ENCODE measurements around the gene SLC46A3.
"Not testable (repeated sequence)": the region's sequence is repeated elsewhere in the genome, so short reads cannot be mapped to it uniquely, and the experiment has no call there.

The SLC46A3 gene

GRCh38 chr13:28729541-28729940 is 10.8 kb upstream of the SLC46A3 start:
- DNase-seq = no peak

DNA sequence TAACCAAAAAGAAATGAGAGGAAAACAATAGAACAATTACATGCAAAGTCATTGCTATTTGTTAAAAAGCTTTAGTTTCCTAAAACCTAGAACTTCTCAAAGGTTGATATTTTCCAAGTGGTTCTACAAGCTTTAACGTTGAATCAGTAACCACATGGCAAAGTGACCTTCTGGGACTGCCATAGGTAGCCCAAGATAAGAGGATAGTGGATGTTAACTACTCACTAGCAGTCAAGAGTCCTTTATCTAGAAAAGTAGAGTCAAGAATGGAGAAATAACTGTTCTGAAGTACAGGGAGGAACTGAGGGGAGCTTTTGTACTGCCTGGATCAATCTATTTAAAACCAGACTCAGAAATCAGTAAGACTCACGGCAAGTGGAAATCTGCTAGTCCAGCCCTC is 9.9 kb upstream of the SLC46A3 start:
- DNase-seq = no peak

- DNase-seq = no peak
Observed at GRCh38 chr13:28725046-28725610, 6.4 kb upstream of the SLC46A3 start.

DNA sequence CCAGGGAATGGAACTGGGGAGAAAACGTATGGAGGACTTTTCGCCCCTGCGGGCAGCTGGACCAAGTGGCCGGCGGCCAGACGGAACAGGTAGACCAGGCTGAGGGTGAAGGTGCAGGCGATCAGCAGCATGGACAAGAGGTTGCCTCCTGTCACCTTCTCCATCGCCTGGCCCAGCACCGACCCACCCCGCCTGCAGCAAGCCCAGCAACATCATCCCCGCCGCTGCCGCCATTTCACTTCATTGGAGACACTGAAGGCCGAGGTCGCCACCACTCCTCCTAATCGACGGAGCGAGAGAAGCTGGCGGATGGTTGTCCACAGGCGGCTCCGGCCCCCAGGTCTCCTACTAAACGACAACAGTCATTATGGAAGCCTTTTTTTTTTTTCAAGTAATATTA is 5.0 kb upstream of the SLC46A3 start:
- no peak for DNase-seq

- DNase-seq = no peak
Observed at GRCh38 chr13:28719227-28720055, 671 bp upstream of the SLC46A3 start.

DNA sequence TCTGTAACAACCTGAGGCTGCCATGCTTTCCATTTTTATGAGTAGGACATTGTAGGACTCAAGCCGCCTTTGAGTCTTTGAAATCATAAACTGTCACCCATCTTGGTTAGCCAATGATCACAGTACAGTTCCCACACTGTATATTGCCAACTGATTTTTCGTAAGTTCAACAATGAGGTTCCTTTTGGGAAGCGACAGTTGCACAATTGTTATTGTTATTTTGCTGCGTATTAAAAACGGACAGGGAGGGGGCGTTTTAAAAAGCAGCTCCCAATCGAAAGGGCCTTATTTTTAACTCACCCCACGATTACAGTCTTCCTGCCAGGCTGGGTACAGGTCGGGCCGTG is 601 bp downstream of the SLC46A3 start:
- DNase-seq = no peak

DNA sequence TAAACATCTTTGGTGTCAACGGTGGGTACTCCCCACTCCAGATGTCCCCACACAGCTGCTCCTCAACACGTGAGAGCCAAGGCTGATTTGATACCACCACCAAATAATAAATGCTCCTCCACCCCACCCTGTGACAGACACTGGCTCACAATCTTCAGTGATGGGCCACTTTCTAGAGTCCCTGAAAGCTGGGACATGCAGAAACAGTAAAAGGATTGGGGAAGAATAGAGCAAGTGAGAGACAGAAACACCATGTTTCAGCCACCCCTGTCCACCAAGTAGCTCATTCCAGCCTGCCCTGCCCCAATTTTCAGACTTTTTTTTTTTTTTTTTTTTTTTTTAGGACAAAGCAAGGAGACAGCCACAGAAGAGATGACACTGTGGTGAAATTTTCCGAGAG is 1.6 kb downstream of the SLC46A3 start:
- DNase-seq = no peak

DNA sequence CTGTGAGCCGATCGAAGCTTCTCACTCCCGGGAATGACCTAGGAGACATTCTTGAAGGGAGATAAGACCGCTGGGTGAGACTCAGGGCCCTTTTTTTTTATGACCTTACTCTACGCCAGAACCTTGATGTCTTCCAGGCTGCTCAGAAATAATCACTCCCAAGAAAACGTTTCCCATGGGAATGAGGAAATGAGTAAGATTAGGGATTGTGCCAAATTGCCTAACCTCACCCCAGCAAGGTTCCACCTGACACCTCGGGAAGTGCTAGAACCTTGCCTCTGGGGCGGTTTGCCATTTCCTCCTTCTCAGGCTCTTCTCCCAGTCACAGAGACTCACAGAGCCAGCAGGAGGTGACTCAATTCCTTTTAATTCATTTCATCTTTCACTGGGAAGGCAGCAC is 2.3 kb downstream of the SLC46A3 start:
- DNase-seq = no peak

- no peak for DNase-seq
Observed at GRCh38 chr13:28714651-28715050, 4.1 kb downstream of the SLC46A3 start.

- DNase-seq = no peak
Observed at GRCh38 chr13:28710161-28710560, 8.6 kb downstream of the SLC46A3 start.

DNA sequence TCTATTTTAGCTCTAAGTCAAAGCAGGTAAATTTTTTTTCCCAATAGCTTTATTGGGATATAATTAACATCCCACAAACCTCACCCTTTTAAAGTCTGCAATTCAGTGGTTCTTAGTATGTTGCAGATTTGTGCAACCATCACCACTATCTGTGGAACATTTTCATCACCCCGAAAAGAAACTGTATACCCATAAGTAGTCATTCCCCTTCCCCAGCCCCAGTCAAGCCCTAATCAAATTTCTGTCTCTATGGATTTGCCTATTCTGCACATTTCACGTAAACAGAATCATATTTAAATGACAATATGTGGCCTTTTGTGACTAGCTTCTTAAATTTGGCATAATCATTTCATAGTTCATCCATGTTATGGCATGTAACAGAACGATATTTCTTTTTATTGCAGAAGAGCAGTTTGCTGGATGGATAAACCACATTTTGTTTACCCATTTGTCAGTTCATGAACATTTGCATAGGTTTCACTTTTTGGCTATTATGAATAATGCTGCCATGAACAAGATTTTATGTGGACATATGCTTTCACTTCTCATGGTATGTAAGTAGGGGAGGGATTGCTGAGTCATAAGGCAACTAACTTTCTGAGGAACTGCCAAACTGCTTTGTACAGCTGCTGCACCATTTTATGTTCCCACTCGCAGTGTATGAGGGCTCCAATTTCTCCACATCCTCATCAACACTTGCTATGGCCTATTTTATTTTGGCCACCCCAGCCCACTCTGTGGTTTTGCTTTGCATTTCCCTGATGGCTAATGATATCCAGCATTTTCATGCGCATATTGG is 10.9 kb downstream of the SLC46A3 start:
- DNase-seq = no peak

GRCh38 chr13:28705461-28706083 is 13.2 kb downstream of the SLC46A3 start:
- no peak for DNase-seq

GRCh38 chr13:28704919-28705318 is 13.9 kb downstream of the SLC46A3 start:
- DNase-seq = no peak

- no peak for DNase-seq
Observed at GRCh38 chr13:28704282-28704681, 14.5 kb downstream of the SLC46A3 start.

- no peak for DNase-seq
Observed at GRCh38 chr13:28699246-28699645, 19.5 kb downstream of the SLC46A3 start.

- no peak for DNase-seq
Observed at GRCh38 chr13:28697441-28697840, 21.3 kb downstream of the SLC46A3 start.

GRCh38 chr13:28693605-28694491 is 24.9 kb downstream of the SLC46A3 start:
- not testable (repeated sequence) for DNase-seq

DNA sequence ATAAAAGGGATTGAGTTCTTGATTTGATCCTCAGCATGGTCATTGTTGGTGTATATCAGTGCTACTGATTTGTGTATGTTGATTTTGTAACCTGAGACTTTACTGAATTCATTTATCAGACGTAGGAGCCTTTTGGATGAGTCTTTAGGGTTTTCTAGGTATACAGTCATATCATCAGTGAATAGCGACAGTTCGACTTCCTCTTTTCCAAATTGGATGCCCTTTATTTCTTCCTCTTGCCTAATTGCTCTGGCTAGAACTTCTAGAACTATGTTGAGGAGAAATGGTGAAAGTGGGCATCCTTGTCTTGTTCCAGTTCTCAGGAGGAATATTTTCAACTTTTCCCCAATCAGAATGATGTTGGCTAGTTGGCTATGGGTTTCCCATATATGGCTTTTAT is 32.9 kb downstream of the SLC46A3 start:
- no peak for DNase-seq

GRCh38 chr13:28685114-28685513 is 33.7 kb downstream of the SLC46A3 start:
- no peak for DNase-seq

- DNase-seq = no peak
Observed at GRCh38 chr13:28684257-28684656, 34.5 kb downstream of the SLC46A3 start.

DNA sequence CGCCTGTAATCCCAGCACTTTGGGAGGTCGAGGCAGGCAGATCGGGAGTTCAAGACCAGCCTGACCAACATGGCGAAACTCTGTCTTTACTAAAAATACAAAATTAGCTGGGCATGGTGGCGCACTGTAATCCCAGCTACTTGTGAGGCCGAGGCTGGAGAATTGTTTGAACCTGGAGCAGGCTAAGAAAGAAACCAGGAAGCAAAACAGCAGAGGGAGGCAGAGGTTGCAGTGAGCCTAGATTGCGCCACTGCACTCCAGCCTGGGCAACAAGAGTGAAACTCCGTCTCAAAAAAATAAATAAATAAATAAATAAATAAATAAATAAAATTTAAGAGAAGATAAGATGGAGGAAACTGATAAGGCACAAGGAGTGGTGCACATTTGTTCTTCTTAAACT is 35.6 kb downstream of the SLC46A3 start:
- DNase-seq = not testable (repeated sequence)

- DNase-seq = no peak
Observed at GRCh38 chr13:28680541-28680940, 38.2 kb downstream of the SLC46A3 start.

DNA sequence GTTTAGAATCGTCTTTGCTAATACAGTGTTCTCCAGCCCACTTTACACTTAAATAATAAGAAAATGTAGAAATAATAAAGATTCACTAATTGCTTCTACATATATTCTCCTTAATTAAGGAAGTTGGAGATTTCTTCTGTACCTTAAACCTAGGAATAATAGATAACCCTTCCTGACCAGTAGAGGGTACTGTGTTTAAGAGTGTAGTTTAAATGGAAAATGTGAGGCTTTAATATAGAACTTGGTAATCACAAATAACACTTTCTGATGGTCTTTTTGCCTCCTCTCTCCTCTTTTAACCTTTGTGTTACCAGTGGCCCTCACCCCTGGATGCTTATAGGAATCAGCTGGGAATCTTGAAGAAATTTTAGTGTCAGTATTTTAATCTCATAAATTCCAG is 39.1 kb downstream of the SLC46A3 start:
- DNase-seq = no peak

All from NCI-H1436 (cell line).